H9 (cell line): ENCODE data around the gene RPL36. TPM values are rescaled to one million over a fixed set of nuclear protein-coding genes. Genes with fewer than 3 reads are reported as not detected.

Experiments
- DNase-seq: peaks from one replicate; pipeline ENCODE4 v3.0.0-alpha.2; 2017
- H2AFZ ChIP-seq: one replicate; pipeline ENCODE4 v1.6.1; 2013; ENCODE audit warnings: mild to moderate bottlenecking, low read length, control low read depth, moderate library complexity
- H2AK5ac ChIP-seq: 2 replicates; pipeline ENCODE4 v1.6.1; 2013; ENCODE audit warnings: low read length, control low read depth, mixed read lengths; ENCODE audit not compliant: insufficient read length
- H2BK120ac ChIP-seq: one replicate; pipeline ENCODE4 v1.6.1; 2013; ENCODE audit warnings: low read depth, mild to moderate bottlenecking, low read length, control low read depth, inconsistent platforms; ENCODE audit not compliant: poor library complexity, severe bottlenecking
- H2BK12ac ChIP-seq: 2 replicates; pipeline ENCODE4 v1.6.1; 2013; ENCODE audit warnings: low read length, control low read depth, mixed read lengths, low read depth; ENCODE audit not compliant: insufficient read length
- H2BK15ac ChIP-seq: 2 replicates; pipeline ENCODE4 v1.6.1; 2013; ENCODE audit warnings: low read depth, low read length, control low read depth
- H2BK20ac ChIP-seq: one replicate; pipeline ENCODE4 v1.6.1; 2013; ENCODE audit warnings: low read depth, mild to moderate bottlenecking, low read length, control low read depth, inconsistent platforms; ENCODE audit not compliant: poor library complexity, severe bottlenecking
- H2BK5ac ChIP-seq: 2 replicates; pipeline ENCODE4 v1.6.1; 2013; ENCODE audit warnings: low read length, control low read depth, mixed read lengths; ENCODE audit not compliant: insufficient read length
- H3K14ac ChIP-seq: 2 replicates; pipeline ENCODE4 v1.6.1; 2013; ENCODE audit warnings: low read length, control low read depth; ENCODE audit not compliant: insufficient read depth
- H3K18ac ChIP-seq: 2 replicates; pipeline ENCODE4 v1.6.1; 2013; ENCODE audit warnings: low read depth, mild to moderate bottlenecking, mixed read lengths, low read length, control low read depth; ENCODE audit not compliant: insufficient read length
- H3K23ac ChIP-seq: 2 replicates; pipeline ENCODE4 v1.6.1; 2013; ENCODE audit warnings: low read length, control low read depth, mixed read lengths, low read depth; ENCODE audit not compliant: insufficient read length
- H3K23me2 ChIP-seq: 2 replicates; pipeline ENCODE4 v1.6.1; 2013; ENCODE audit warnings: low read depth, mild to moderate bottlenecking, mixed read lengths, low read length, control low read depth; ENCODE audit not compliant: insufficient read length, poor library complexity, severe bottlenecking
- H3K27ac ChIP-seq: 2 replicates; pipeline ENCODE4 v1.5.1; 2013; ENCODE audit warnings: low read length, control low read depth, mixed read lengths, low read depth; ENCODE audit not compliant: insufficient read length
- H3K27me3 ChIP-seq: 2 replicates; pipeline ENCODE4 v1.6.1; 2013; ENCODE audit warnings: low read length, control low read depth, inconsistent platforms; ENCODE audit not compliant: insufficient read depth
- H3K4ac ChIP-seq: 2 replicates; pipeline ENCODE4 v1.6.1; 2013; ENCODE audit warnings: low read depth, mild to moderate bottlenecking, control low read depth, inconsistent platforms, low read length, moderate library complexity
- H3K4me1 ChIP-seq: 2 replicates; pipeline ENCODE4 v1.6.1; 2013; ENCODE audit warnings: low read length, control low read depth, inconsistent platforms; ENCODE audit not compliant: insufficient read depth
- H3K4me2 ChIP-seq: 2 replicates; pipeline ENCODE4 v1.6.1; 2013; ENCODE audit warnings: low read length, control low read depth, mixed read lengths; ENCODE audit not compliant: insufficient read length, insufficient read depth
- H3K56ac ChIP-seq: 2 replicates; pipeline ENCODE4 v1.6.1; 2013; ENCODE audit warnings: low read depth, mild to moderate bottlenecking, mixed read lengths, low read length, control low read depth; ENCODE audit not compliant: insufficient read length
- H3K79me1 ChIP-seq: 2 replicates; pipeline ENCODE4 v1.6.1; 2013; ENCODE audit warnings: low read depth, mild to moderate bottlenecking, moderate library complexity, low read length, control low read depth, inconsistent platforms; ENCODE audit not compliant: insufficient read depth, poor library complexity, severe bottlenecking
- H3K79me2 ChIP-seq: 2 replicates; pipeline ENCODE4 v1.6.1; 2013; ENCODE audit warnings: low read length, control low read depth, inconsistent platforms; ENCODE audit not compliant: insufficient read depth
- H3K9ac ChIP-seq: 2 replicates; pipeline ENCODE4 v1.6.1; 2013; ENCODE audit warnings: low read length, control low read depth, mixed read lengths; ENCODE audit not compliant: insufficient read length; ENCODE audit errors: extremely low read depth
- H3K9me3 ChIP-seq: one replicate; pipeline ENCODE4 v1.6.1; 2013; ENCODE audit warnings: low read depth, low read length, inconsistent platforms; ENCODE audit not compliant: control insufficient read depth
- H3T11ph ChIP-seq: one replicate; pipeline ENCODE4 v1.6.1; 2013; ENCODE audit warnings: mild to moderate bottlenecking, low read length, control low read depth, inconsistent platforms
- H4K20me1 ChIP-seq: one replicate; pipeline ENCODE4 v1.6.1; 2013; ENCODE audit not compliant: control insufficient read depth, insufficient read length, insufficient read depth
- H4K5ac ChIP-seq: 2 replicates; pipeline ENCODE4 v1.6.1; 2013; ENCODE audit warnings: low read depth, mild to moderate bottlenecking, mixed read lengths, low read length, control low read depth; ENCODE audit not compliant: insufficient read length
- H4K8ac ChIP-seq: replicated peaks from 2 replicates; pipeline ENCODE4 v1.6.1; 2013; ENCODE audit warnings: low read length, control low read depth, mixed read lengths, low read depth; ENCODE audit not compliant: insufficient read length
- H4K91ac ChIP-seq: 2 replicates; pipeline ENCODE4 v1.6.1; 2013; ENCODE audit warnings: low read depth, mild to moderate bottlenecking, moderate library complexity, mixed read lengths, low read length, control low read depth; ENCODE audit not compliant: insufficient read length
- H3K27ac Mint-ChIP-seq, 3 experiments: 2 replicates in 2 of 3; 3 replicates in 1 of 3; pipeline ENCODE4 v1.8.0; 2020 to 2021; ENCODE audit warnings: mixed read lengths in 3 of 3, mild to moderate bottlenecking in 1 of 3, moderate library complexity in 1 of 3
- H3K27me3 Mint-ChIP-seq: 2 replicates; pipeline ENCODE4 v1.8.0; 2021; ENCODE audit warnings: low read depth, mild to moderate bottlenecking, moderate library complexity, mixed read lengths
- H3K36me3 Mint-ChIP-seq, 3 experiments: 2 replicates in 2 of 3; 3 replicates in 1 of 3; pipeline ENCODE4 v1.8.0; 2020 to 2021; ENCODE audit warnings: low read depth in 3 of 3, mixed read lengths in 3 of 3; ENCODE audit not compliant: insufficient read depth in 1 of 3
- H3K4me1 Mint-ChIP-seq, 2 experiments: 2 replicates each; pipeline ENCODE4 v1.8.0; 2020; ENCODE audit warnings: mixed read lengths in 2 of 2
- H3K4me3 Mint-ChIP-seq, 2 experiments: 2 replicates in 1 of 2; 3 replicates in 1 of 2; pipeline ENCODE4 v1.8.0; 2020 to 2021; ENCODE audit warnings: mild to moderate bottlenecking in 2 of 2, mixed read lengths in 2 of 2, moderate library complexity in 1 of 2
- H3K9me3 Mint-ChIP-seq, 2 experiments: 2 replicates in 1 of 2; 3 replicates in 1 of 2; pipeline ENCODE4 v1.8.0; 2020; ENCODE audit warnings: mild to moderate bottlenecking in 2 of 2, mixed read lengths in 2 of 2, moderate library complexity in 1 of 2
- CTCF ChIP-seq: fragments of 200-600 bp; sonication (generic); conservative IDR thresholded peaks from 3 replicates; pipeline ENCODE4 v1.8.0; 2021; ENCODE audit warnings: antibody characterized with exemption, mild to moderate bottlenecking
- WGBS: extraction: QIAGEN DNeasy Blood & Tissue Kit; methylation state at CpG from one replicate; pipeline ENCODE4 v1.1.7; 2013; ENCODE audit warnings: missing lambda C conversion rate, low lambda C conversion rate, mixed read lengths; ENCODE audit not compliant: insufficient read length; ENCODE audit errors: extremely low coverage; 5-methylcytosine and 5-hydroxymethylcytosine counted together
- total RNA-seq: library from RNA; stranded (reverse); gene quantifications from 2 replicates; pipeline ENCODE4 v1.2.1, GENCODE V29; 2021

RPL36 gene
- total RNA-seq, 1 experiment from 2014 or later = 1,074 TPM

- H2AK5ac ChIP-seq = no peak overlapping the region
- no CpG with 5 or more reads among the region's 7 CpGs for WGBS
- Mint-ChIP-seq H3K4me1 (peaks cover 4 to 12% of the 10 kb centered on the region in 2 experiments), H3K27ac (peak overlapping the region in 2 of 3 experiments; percentile 53 to 90; a peak in 3 of 7 replicates), H3K36me3 (peaks cover 35 to 65% (median 49%) of the 10 kb centered on the region in 3 experiments), H3K9me3 (peaks cover 5 to 6% of the 10 kb centered on the region in 2 experiments; a peak in 2 of 5 replicates), H3K4me3 (peak overlapping the region; percentile 98 to 100; a peak in 4 of 5 replicates), H3K27me3 (peaks cover 12% of the 10 kb centered on the region)
- H3K9ac ChIP-seq = no peak overlapping the region
- no peak overlapping the region for H2BK5ac ChIP-seq
- DNase-seq = peak; percentile 30
- no peak overlapping the region for H3K18ac ChIP-seq
- no peak overlapping the region for H3K27ac ChIP-seq
- H3K27me3 ChIP-seq = no peaks in the 10 kb centered on the region
- no peak overlapping the region for H2BK20ac ChIP-seq
- no peak overlapping the region for H3T11ph ChIP-seq
- H3K23me2 ChIP-seq = peaks cover 5% of the 10 kb centered on the region
- no peak overlapping the region for H4K5ac ChIP-seq
- no peak for TF ChIP-seq CTCF
- no peak overlapping the region for H3K23ac ChIP-seq
- no peaks in the 10 kb centered on the region for H4K20me1 ChIP-seq
- H3K4me2 ChIP-seq = no peak overlapping the region
- H3K56ac ChIP-seq = no peak overlapping the region
- no peak overlapping the region for H3K14ac ChIP-seq
- H3K9me3 ChIP-seq = no peaks in the 10 kb centered on the region
- H2BK15ac ChIP-seq = no peak overlapping the region
- no peak overlapping the region for H2BK12ac ChIP-seq
- peaks cover 14% of the 10 kb centered on the region; the same call in 1 of the 2 replicates for H3K79me2 ChIP-seq
- H3K79me1 ChIP-seq = no peaks in the 10 kb centered on the region
- H3K4ac ChIP-seq = no peak overlapping the region
- H4K91ac ChIP-seq = no peak overlapping the region
- no peak overlapping the region for H4K8ac ChIP-seq
- H2AFZ ChIP-seq = no peak overlapping the region
- no peaks in the 10 kb centered on the region for H3K4me1 ChIP-seq
- H2BK120ac ChIP-seq = no peak overlapping the region
Measured at GRCh38 chr19:5692723-5693194, 2.7 kb downstream of the RPL36 start.
